Type B pancreatic cell (in vitro differentiated cells): ENCODE measurements around the gene LYRM7. TPM values are rescaled to one million over a fixed set of nuclear protein-coding genes. Genes with fewer than 3 reads are reported as not detected.

Experiments
- DNase-seq: peaks from one replicate; pipeline ENCODE4 v3.0.0; 2021; ENCODE audit warnings: mixed read lengths; ENCODE audit not compliant: unreplicated experiment; ENCODE audit errors: extremely low spot score
- H3K27ac Mint-ChIP-seq: 2 replicates; pipeline ENCODE4 v1.8.0; 2021; ENCODE audit warnings: mild to moderate bottlenecking, mixed read lengths
- H3K27me3 Mint-ChIP-seq: 2 replicates; pipeline ENCODE4 v1.8.0; 2021; ENCODE audit warnings: mixed read lengths
- H3K36me3 Mint-ChIP-seq: 2 replicates; pipeline ENCODE4 v1.8.0; 2021; ENCODE audit warnings: mixed read lengths
- H3K4me1 Mint-ChIP-seq: one replicate; pipeline ENCODE4 v1.8.0; 2021; ENCODE audit warnings: mixed read lengths; ENCODE audit not compliant: unreplicated experiment
- H3K4me3 Mint-ChIP-seq: 2 replicates; pipeline ENCODE4 v1.8.0; 2021; ENCODE audit warnings: mild to moderate bottlenecking, mixed read lengths
- H3K9me3 Mint-ChIP-seq: 2 replicates; pipeline ENCODE4 v1.8.0; 2021; ENCODE audit warnings: mixed read lengths
- total RNA-seq: library from RNA; stranded (reverse); gene quantifications from 2 replicates; pipeline ENCODE4 v1.2.1, GENCODE V29; 2021; ENCODE audit warnings: low replicate concordance
- TF ChIP-seq, protein P1 (sequence below): fragments of 200-600 bp; sonication (generic); conservative IDR thresholded peaks from 2 replicates; pipeline ENCODE4 v1.5.0; 2021; ENCODE audit warnings: antibody characterized with exemption, mild to moderate bottlenecking

The LYRM7 gene
- total RNA-seq, 1 donor from 2014 or later: 9.3 TPM

DNA sequence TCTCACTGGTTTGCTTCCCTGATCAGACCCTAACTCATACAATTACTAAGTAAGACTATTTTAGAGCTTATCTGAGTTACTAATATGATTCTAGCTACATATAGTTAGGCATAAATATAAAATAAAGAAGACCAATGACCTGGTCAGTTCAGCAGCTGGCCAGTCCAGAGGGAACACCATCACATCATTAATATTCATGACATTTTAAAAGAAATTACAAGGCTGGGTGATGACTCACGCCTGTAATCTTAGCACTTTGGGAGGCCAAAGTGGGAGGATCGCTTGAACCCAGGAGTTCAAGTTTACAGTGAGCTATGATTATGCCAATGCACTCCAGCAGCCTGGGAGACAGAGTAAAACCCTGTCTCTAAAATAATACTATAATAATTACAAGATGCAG, 56.2 kb downstream of the LYRM7 start:
- DNase-seq: no peak
- H3K27me3 Mint-ChIP-seq: no peaks in the 10 kb centered on the region
- no peaks in the 10 kb centered on the region for H3K36me3 Mint-ChIP-seq
- H3K4me1 Mint-ChIP-seq: no peaks in the 10 kb centered on the region
- no peak overlapping the region for H3K27ac Mint-ChIP-seq
- no peaks in the 10 kb centered on the region for H3K9me3 Mint-ChIP-seq
- TF ChIP-seq, protein P1, sequence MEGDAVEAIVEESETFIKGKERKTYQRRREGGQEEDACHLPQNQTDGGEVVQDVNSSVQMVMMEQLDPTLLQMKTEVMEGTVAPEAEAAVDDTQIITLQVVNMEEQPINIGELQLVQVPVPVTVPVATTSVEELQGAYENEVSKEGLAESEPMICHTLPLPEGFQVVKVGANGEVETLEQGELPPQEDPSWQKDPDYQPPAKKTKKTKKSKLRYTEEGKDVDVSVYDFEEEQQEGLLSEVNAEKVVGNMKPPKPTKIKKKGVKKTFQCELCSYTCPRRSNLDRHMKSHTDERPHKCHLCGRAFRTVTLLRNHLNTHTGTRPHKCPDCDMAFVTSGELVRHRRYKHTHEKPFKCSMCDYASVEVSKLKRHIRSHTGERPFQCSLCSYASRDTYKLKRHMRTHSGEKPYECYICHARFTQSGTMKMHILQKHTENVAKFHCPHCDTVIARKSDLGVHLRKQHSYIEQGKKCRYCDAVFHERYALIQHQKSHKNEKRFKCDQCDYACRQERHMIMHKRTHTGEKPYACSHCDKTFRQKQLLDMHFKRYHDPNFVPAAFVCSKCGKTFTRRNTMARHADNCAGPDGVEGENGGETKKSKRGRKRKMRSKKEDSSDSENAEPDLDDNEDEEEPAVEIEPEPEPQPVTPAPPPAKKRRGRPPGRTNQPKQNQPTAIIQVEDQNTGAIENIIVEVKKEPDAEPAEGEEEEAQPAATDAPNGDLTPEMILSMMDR: no peak
- no peak overlapping the region for H3K4me3 Mint-ChIP-seq

DNA sequence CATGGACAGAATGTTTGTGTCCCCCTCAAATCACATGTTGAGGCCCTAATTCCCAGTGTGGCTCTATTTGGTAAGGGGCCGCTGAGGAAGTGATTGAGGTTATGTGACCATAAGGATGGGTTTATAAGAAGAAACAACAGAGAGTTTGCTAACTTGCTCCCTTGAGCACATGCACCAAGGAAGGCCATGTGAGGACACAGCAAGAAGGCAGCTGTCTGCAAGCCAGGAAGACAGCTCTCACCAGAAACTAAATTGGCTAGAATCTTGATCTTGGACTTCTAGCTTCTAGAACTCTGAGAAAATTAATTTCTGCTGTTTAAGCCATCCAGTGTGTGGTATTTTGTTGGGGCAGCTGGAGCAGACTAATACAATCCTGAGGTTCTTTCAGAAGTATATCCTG, 57.9 kb downstream of the LYRM7 start:
- Mint-ChIP-seq H3K27ac (no peak overlapping the region), H3K36me3 (no peaks in the 10 kb centered on the region), H3K9me3 (no peaks in the 10 kb centered on the region), H3K27me3 (no peaks in the 10 kb centered on the region), H3K4me1 (no peaks in the 10 kb centered on the region), H3K4me3 (no peak overlapping the region)
- DNase-seq: no peak
- TF ChIP-seq, protein P1: no peak

DNA sequence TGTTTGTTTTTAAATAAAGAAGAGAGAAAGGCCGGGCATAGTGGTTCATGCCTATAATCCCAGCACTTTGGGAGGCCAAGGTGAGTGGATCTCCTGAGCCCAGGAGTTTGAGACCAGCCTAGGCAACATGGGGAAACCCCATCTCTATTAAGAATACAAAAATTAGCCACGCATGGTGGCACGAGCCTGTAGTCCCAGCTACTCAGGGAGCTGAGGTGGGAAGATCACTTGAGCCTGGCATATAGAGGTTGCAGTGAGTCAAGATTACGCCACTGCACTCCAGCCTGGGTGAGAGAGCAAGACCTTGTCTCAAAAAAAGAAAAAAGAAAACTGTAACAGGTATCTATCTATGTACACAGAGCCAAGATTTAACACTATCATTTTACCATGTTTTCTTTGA, 58.9 kb downstream of the LYRM7 start:
- no peaks in the 10 kb centered on the region for H3K36me3 Mint-ChIP-seq
- no peak for DNase-seq
- no peaks in the 10 kb centered on the region for H3K4me1 Mint-ChIP-seq
- no peak overlapping the region for H3K27ac Mint-ChIP-seq
- no peak overlapping the region for H3K4me3 Mint-ChIP-seq
- H3K9me3 Mint-ChIP-seq: no peaks in the 10 kb centered on the region
- no peaks in the 10 kb centered on the region for H3K27me3 Mint-ChIP-seq
- TF ChIP-seq, protein P1: no peak

DNA sequence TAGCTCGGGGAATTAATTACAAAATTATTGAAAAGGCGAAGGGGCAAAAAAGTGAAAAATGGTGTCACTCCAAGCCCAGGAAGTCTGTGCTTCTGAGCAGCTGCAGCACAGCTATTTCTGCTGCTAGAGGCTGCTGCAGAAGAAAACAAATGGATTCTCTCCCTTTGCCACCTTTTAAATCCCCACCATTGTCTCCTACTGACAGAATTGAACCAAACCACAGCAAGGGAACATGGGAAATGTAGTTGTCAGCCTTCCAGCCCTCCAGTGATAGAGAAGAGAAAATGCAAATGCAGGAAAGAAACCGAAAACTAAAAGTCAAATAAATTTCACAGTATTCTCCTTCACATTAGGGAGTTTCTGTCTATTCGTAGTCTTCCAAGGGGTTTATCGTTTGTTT, 59.7 kb downstream of the LYRM7 start:
- no peak overlapping the region for H3K4me3 Mint-ChIP-seq
- no peaks in the 10 kb centered on the region for H3K27me3 Mint-ChIP-seq
- no peak overlapping the region for H3K27ac Mint-ChIP-seq
- no peak for DNase-seq
- H3K36me3 Mint-ChIP-seq: no peaks in the 10 kb centered on the region
- TF ChIP-seq, protein P1: no peak
- no peaks in the 10 kb centered on the region for H3K9me3 Mint-ChIP-seq
- H3K4me1 Mint-ChIP-seq: no peaks in the 10 kb centered on the region

DNA sequence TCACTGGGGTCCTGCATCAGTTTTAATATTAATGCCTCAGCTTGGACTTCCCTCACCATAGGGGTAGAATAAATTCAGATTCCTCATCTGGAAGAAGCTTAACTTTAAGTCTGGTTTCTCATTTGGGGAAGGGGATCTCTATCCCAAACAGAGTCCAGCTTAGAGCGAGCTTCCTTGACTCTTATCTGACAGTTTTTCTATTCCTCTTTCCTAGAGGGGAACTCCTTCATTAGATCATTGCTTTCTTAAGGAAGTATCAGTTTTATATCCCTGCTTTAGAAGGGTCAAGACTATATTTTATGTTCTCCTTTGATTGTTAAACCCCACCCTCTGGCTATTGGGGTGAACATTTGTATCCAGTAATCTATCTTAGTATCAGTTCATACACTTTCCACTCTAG, 68.9 kb downstream of the LYRM7 start:
- H3K36me3 Mint-ChIP-seq: no peaks in the 10 kb centered on the region
- H3K27ac Mint-ChIP-seq: no peak overlapping the region
- no peaks in the 10 kb centered on the region for H3K9me3 Mint-ChIP-seq
- TF ChIP-seq, protein P1: no peak
- H3K4me3 Mint-ChIP-seq: no peak overlapping the region
- no peaks in the 10 kb centered on the region for H3K4me1 Mint-ChIP-seq
- H3K27me3 Mint-ChIP-seq: no peaks in the 10 kb centered on the region
- DNase-seq: no peak

DNA sequence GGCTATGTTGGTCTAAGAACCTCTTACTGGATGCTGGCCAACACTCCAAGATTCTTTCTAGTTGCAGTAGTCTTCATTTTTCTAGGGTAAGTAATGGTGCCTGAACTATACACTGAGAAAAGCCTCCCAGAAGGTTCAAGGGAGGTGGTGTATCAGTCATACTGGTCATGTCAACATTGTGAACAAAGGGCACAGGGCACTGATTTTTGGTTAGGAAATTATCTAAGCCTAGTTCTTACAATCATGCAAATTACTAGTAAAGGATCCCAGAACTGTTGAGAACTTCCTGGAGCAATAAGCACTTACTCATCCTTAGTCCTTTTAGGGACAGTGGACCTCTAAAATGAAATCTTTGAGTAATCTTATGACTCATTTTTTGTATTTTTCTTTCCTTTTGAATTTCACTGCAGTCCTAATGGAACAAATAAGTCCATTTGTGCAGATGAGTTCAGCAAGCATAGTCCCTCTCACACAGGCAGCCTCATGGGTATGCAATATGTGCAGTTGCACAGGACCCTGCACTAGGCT, 72.0 kb downstream of the LYRM7 start:
- TF ChIP-seq, protein P1: no peak

More for the DNA sequence above, 72.0 kb downstream of the LYRM7 start:
- no peak for DNase-seq
- H3K27me3 Mint-ChIP-seq: no peaks in the 10 kb centered on the region
- H3K27ac Mint-ChIP-seq: no peak overlapping the region
- H3K4me1 Mint-ChIP-seq: no peaks in the 10 kb centered on the region
- no peak overlapping the region for H3K4me3 Mint-ChIP-seq
- no peaks in the 10 kb centered on the region for H3K9me3 Mint-ChIP-seq
- H3K36me3 Mint-ChIP-seq: no peaks in the 10 kb centered on the region
